GM23338 (cell line): ENCODE measurements around the gene RNF150. TPM values are rescaled to one million over a fixed set of nuclear protein-coding genes. Genes with fewer than 3 reads are reported as not detected.

Source experiments
- CREB1 ChIP-seq: fragments of 250-450 bp; sonication (Bioruptor Pico); IDR thresholded peaks from 2 replicates; pipeline ENCODE4 v1.5.0; 2020; ENCODE audit warnings: low read depth, mild to moderate bottlenecking, moderate library complexity
- CTCF ChIP-seq, 2 experiments: fragments of 200-600 bp in 1 of 2; sonication (generic) in 1 of 2; conservative IDR thresholded peaks; 2 replicates each; pipeline versions ENCODE4 v1.5.1 to v1.6.1; 2016 to 2017; ENCODE audit warnings: antibody characterized with exemption in 2 of 2, low read depth in 2 of 2, mild to moderate bottlenecking in 2 of 2, moderate library complexity in 1 of 2
- ETS1 ChIP-seq: IDR thresholded peaks from 2 replicates; pipeline ENCODE4 v1.6.1; 2016; ENCODE audit warnings: antibody characterized with exemption
- EZH2phosphoT487 ChIP-seq: fragments of 200-600 bp; sonication (generic); IDR thresholded peaks from one replicate; pipeline ENCODE4 v1.8.1; 2018; ENCODE audit warnings: antibody characterized with exemption; ENCODE audit not compliant: unreplicated experiment
- NANOG ChIP-seq: IDR thresholded peaks from 2 replicates; pipeline ENCODE4 v1.6.1; 2016; ENCODE audit warnings: antibody characterized with exemption, borderline replicate concordance
- POLR2AphosphoS5 ChIP-seq: IDR thresholded peaks from 2 replicates; pipeline ENCODE4 v1.6.1; 2016; ENCODE audit warnings: antibody characterized with exemption, low read depth
- ZNF114 ChIP-seq: fragments of 250-450 bp; sonication (Bioruptor Pico); IDR thresholded peaks from 2 replicates; pipeline ENCODE4 v1.5.0; 2020; ENCODE audit warnings: mild to moderate bottlenecking, moderate library complexity
- ZNF331 ChIP-seq: fragments of 250-450 bp; sonication (Bioruptor Pico); IDR thresholded peaks from 2 replicates; pipeline ENCODE4 v1.5.0; 2020; ENCODE audit warnings: low read depth, mild to moderate bottlenecking, moderate library complexity
- ZNF462 ChIP-seq: fragments of 250-450 bp; sonication (Bioruptor Pico); IDR thresholded peaks from 2 replicates; pipeline ENCODE4 v1.5.0; 2020; ENCODE audit warnings: mild to moderate bottlenecking, moderate library complexity
- polyA plus RNA-seq: library from polyadenylated mRNA; unstranded; fragments of >200 nt; fragmentation: Nextera tagmentation; extraction: Ambion mirVana; gene quantifications from 2 replicates; pipeline ENCODE4 v1.2.1, GENCODE V29; 2016
- total RNA-seq: library from RNA; depleted of rRNA; stranded (reverse); fragments of >200 nt; shearing (Covaris generic); gene quantifications from 2 replicates; pipeline ENCODE4 v1.2.3, GENCODE V29; 2014

Gene RNF150
- total and polyA plus RNA-seq, 2 experiments from 2014 or later: 1.3 to 6.1 TPM

- no peak for TF ChIP-seq ZNF462
- no peak for TF ChIP-seq CREB1 (CRISPR knock-in tag)
- TF ChIP-seq NANOG: no peak
- TF ChIP-seq ETS1: no peak
- TF ChIP-seq ZNF331 (CRISPR knock-in tag): no peak
- no peak for TF ChIP-seq CTCF (conservative IDR thresholded peaks at IDR 0.05; ENCODE audit: low read depth in 2 of 2)
- TF ChIP-seq EZH2phosphoT487: no peak
- TF ChIP-seq ZNF114 (CRISPR knock-in tag): no peak
- no peak for TF ChIP-seq POLR2AphosphoS5
Observed at GRCh38 chr4:141127884-141128283, 5.4 kb downstream of the RNF150 start (continued).
